Neural progenitor cell (in vitro differentiated cells): Measurements from ENCODE around the gene ZBTB5.

Experiments used
- CTCF ChIP-seq: fragments of 200-600 bp; sonication (generic); IDR thresholded peaks from 2 replicates; pipeline ENCODE4 v1.5.1; 2017; ENCODE audit warnings: antibody characterized with exemption, mild to moderate bottlenecking
- EZH2 ChIP-seq: fragments of 200-600 bp; sonication (generic); IDR thresholded peaks from 2 replicates; pipeline ENCODE4 v1.6.1; 2017; ENCODE audit warnings: antibody characterized with exemption, mild to moderate bottlenecking, moderate library complexity
- EZH2phosphoT487 ChIP-seq: fragments of 200-600 bp; sonication (generic); IDR thresholded peaks from 2 replicates; pipeline ENCODE4 v1.6.1; 2017; ENCODE audit warnings: antibody characterized with exemption

GRCh38 chr9:37406603-37407401 lies 58.4 kb downstream of the ZBTB5 start:
- TF ChIP-seq CTCF (no peak), EZH2 (no peak), EZH2phosphoT487 (no peak)
